ENCODE data around the gene CTAGE8. TPM values are rescaled to one million over a fixed set of nuclear protein-coding genes. Genes with fewer than 3 reads are reported as not detected.
"Not testable (repeated sequence)": the region's sequence is repeated elsewhere in the genome, so short reads cannot be mapped to it uniquely, and the experiment has no call there.

Gene CTAGE8
- total and polyA plus RNA-seq, 2 donors (not counting 3 experiments of a cell fraction or from before 2014, with no cell fraction given) = 0.03 to 0.49 TPM

DNA sequence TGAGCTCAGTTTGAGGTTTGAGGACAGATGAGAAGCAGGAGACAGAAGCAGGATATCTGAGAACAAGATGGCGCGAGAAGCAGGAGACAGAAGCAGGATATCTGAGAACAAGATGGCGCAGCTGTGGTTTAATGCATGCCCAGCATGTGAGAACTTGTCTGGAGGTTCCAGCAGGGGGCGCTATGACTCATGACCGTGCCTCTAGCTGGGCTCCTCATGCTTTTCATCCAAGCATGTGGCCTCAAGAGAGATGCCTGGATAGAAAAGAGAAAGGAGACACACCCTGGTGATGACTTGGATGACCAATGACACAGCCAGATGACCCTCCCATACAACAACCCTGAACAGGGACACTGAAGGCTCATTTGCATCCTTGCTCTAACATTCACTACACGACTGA lies 10.9 kb upstream of the CTAGE8 start:
- H2AFZ ChIP-seq (ENCODE audit: low read depth, low read length); H3K9me1 ChIP-seq (replicated peaks; ENCODE audit: control insufficient read depth, extremely low read depth, insufficient read depth, low read length); H4K20me1 ChIP-seq (replicated peaks; ENCODE audit: control insufficient read depth, extremely low read depth, insufficient read depth, low read length); H3K36me3 ChIP-seq (ENCODE audit: control insufficient read depth in 2 of 2, extremely low read depth in 1 of 2, insufficient read depth in 2 of 2, low read length in 2 of 2); BruUV-seq (replicated peaks); H3K4me2 ChIP-seq (ENCODE audit: insufficient read depth, low read length); H3K4me3 ChIP-seq (replicated peaks in 1 of 3; ENCODE audit: insufficient read depth in 1 of 3, low read depth in 1 of 3, low read length in 3 of 3); DNase-seq (ENCODE audit: low read depth, low spot score); H3K27me3 ChIP-seq (ENCODE audit: control insufficient read depth in 2 of 2, insufficient read depth in 2 of 2, low read length in 2 of 2); CTCF ChIA-PET; H3K9ac ChIP-seq (replicated peaks; ENCODE audit: extremely low read depth, insufficient read depth, low read length); intact Hi-C loops (cut with micrococcal nuclease); dilution Hi-C loops (cut with MboI; ENCODE audit: extremely low pct_ligation_motif_present, low sequenced_read_pairs); H3K9me3 ChIP-seq (replicated peaks; ENCODE audit: control insufficient read depth, insufficient read depth, low read length); H3K79me2 ChIP-seq (ENCODE audit: control insufficient read depth, insufficient read depth, low read length); H3K27ac ChIP-seq (ENCODE audit: insufficient read depth, low read depth, low read length); POLR2A ChIA-PET; H3K4me1 ChIP-seq (ENCODE audit: control insufficient read depth, extremely low read depth, insufficient read depth, low read length): not testable (repeated sequence)
- FAIRE-seq = peak; percentile 54

DNA sequence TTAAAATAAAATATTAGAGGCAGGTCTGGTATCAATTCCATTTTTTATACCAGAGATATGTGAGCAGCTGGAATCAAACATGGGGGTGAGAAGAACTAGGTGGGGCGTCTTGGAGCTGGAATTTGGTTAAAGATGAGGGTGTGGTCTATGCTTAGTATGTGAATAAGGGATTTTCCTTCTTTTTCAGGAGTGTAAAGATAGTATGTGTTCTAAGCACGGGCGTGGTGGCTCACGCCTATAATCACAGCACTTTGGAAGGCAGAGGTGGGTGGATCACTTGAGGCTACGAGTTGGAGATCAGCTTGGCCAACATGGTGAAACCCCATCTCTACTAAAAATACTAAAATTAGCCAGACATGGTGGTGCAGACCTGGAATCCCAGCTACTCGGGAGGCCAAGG lies 6.2 kb upstream of the CTAGE8 start:
- intact Hi-C loops (cut with micrococcal nuclease); FAIRE-seq; H3K4me2 ChIP-seq (ENCODE audit: insufficient read depth, low read length); DNase-seq (ENCODE audit: low read depth, low spot score); CTCF ChIA-PET; H3K27ac ChIP-seq (ENCODE audit: insufficient read depth, low read depth, low read length); POLR2A ChIA-PET; BruUV-seq (replicated peaks); H3K4me3 ChIP-seq (replicated peaks in 1 of 3; ENCODE audit: insufficient read depth in 1 of 3, low read depth in 1 of 3, low read length in 3 of 3); dilution Hi-C loops (cut with MboI; ENCODE audit: extremely low pct_ligation_motif_present, low sequenced_read_pairs); H3K9me1 ChIP-seq (replicated peaks; ENCODE audit: control insufficient read depth, extremely low read depth, insufficient read depth, low read length); H3K36me3 ChIP-seq (ENCODE audit: control insufficient read depth in 2 of 2, extremely low read depth in 1 of 2, insufficient read depth in 2 of 2, low read length in 2 of 2); H3K79me2 ChIP-seq (ENCODE audit: control insufficient read depth, insufficient read depth, low read length); H3K9me3 ChIP-seq (replicated peaks; ENCODE audit: control insufficient read depth, insufficient read depth, low read length); H3K9ac ChIP-seq (replicated peaks; ENCODE audit: extremely low read depth, insufficient read depth, low read length); H2AFZ ChIP-seq (ENCODE audit: low read depth, low read length); H3K27me3 ChIP-seq (ENCODE audit: control insufficient read depth in 2 of 2, insufficient read depth in 2 of 2, low read length in 2 of 2); H3K4me1 ChIP-seq (ENCODE audit: control insufficient read depth, extremely low read depth, insufficient read depth, low read length); H4K20me1 ChIP-seq (replicated peaks; ENCODE audit: control insufficient read depth, extremely low read depth, insufficient read depth, low read length): not testable (repeated sequence)

DNA sequence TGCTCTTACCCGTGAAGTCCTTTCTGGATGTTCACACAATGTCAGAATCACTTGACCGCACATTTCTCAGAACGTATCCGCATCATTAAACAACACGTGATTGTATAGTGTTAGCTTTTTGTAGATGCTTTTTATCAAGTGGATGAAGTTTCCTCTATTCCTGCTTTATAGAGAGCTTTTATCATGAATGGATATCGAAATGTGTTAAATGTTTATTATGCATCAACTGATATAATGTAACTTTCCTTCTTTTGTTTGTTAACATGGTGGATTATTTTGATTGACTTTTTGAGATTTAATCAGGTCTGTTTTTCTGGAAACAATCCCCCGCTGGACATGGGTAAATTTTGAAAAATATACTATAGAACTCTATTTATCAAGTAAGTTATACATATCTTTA lies 4.4 kb downstream of the CTAGE8 start, which contains the start of gene OR2A7:
TSS of gene OR2A7 (minus strand) at position 101 of the 400 bp plus-strand sequence. CDS start 5,164 bp downstream, outside the sequence.
- H2AFZ ChIP-seq (ENCODE audit: low read depth, low read length); DNase-seq (ENCODE audit: low read depth, low spot score); H3K9me1 ChIP-seq (replicated peaks; ENCODE audit: control insufficient read depth, extremely low read depth, insufficient read depth, low read length); H3K27me3 ChIP-seq (ENCODE audit: control insufficient read depth in 2 of 2, insufficient read depth in 2 of 2, low read length in 2 of 2); CTCF ChIA-PET; H3K36me3 ChIP-seq (ENCODE audit: control insufficient read depth in 2 of 2, extremely low read depth in 1 of 2, insufficient read depth in 2 of 2, low read length in 2 of 2); H3K79me2 ChIP-seq (ENCODE audit: control insufficient read depth, insufficient read depth, low read length); H3K9ac ChIP-seq (replicated peaks; ENCODE audit: extremely low read depth, insufficient read depth, low read length); H3K4me2 ChIP-seq (ENCODE audit: insufficient read depth, low read length); H3K4me3 ChIP-seq (replicated peaks in 1 of 3; ENCODE audit: insufficient read depth in 1 of 3, low read depth in 1 of 3, low read length in 3 of 3); H4K20me1 ChIP-seq (replicated peaks; ENCODE audit: control insufficient read depth, extremely low read depth, insufficient read depth, low read length); POLR2A ChIA-PET; H3K27ac ChIP-seq (ENCODE audit: insufficient read depth, low read depth, low read length); dilution Hi-C loops (cut with MboI; ENCODE audit: extremely low pct_ligation_motif_present, low sequenced_read_pairs); BruUV-seq (replicated peaks); H3K9me3 ChIP-seq (replicated peaks; ENCODE audit: control insufficient read depth, insufficient read depth, low read length); H3K4me1 ChIP-seq (ENCODE audit: control insufficient read depth, extremely low read depth, insufficient read depth, low read length); intact Hi-C loops (cut with micrococcal nuclease); FAIRE-seq: not testable (repeated sequence)

DNA sequence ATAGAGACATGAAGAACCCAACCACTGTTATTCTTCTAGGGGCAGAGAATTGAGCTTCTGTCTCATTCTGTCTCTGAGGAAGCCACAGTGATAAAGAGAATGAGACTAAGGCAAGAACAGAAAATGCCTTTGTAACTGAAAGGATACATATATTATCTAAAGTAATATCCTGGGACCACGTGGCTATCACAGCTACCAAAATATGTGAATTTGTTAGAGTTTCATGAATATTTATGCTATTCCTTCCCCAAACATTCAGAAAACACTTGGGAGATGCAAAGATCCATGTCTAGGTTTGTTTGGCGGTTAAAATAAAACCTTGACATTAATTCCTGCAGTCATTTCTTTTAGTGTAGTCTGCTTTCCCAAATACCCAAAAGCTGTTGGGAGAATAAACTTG lies 7.0 kb downstream of the CTAGE8 start:
- CTCF ChIA-PET; POLR2A ChIA-PET; H3K9me1 ChIP-seq (replicated peaks; ENCODE audit: control insufficient read depth, extremely low read depth, insufficient read depth, low read length); FAIRE-seq; H3K4me3 ChIP-seq (replicated peaks in 1 of 3; ENCODE audit: insufficient read depth in 1 of 3, low read depth in 1 of 3, low read length in 3 of 3); H3K27me3 ChIP-seq (ENCODE audit: control insufficient read depth in 2 of 2, insufficient read depth in 2 of 2, low read length in 2 of 2); BruUV-seq (replicated peaks); H2AFZ ChIP-seq (ENCODE audit: low read depth, low read length); H3K27ac ChIP-seq (ENCODE audit: insufficient read depth, low read depth, low read length); H3K4me1 ChIP-seq (ENCODE audit: control insufficient read depth, extremely low read depth, insufficient read depth, low read length); intact Hi-C loops (cut with micrococcal nuclease); H3K4me2 ChIP-seq (ENCODE audit: insufficient read depth, low read length); dilution Hi-C loops (cut with MboI; ENCODE audit: extremely low pct_ligation_motif_present, low sequenced_read_pairs); H3K79me2 ChIP-seq (ENCODE audit: control insufficient read depth, insufficient read depth, low read length); H3K9ac ChIP-seq (replicated peaks; ENCODE audit: extremely low read depth, insufficient read depth, low read length); H4K20me1 ChIP-seq (replicated peaks; ENCODE audit: control insufficient read depth, extremely low read depth, insufficient read depth, low read length); DNase-seq (ENCODE audit: low read depth, low spot score); H3K36me3 ChIP-seq (ENCODE audit: control insufficient read depth in 2 of 2, extremely low read depth in 1 of 2, insufficient read depth in 2 of 2, low read length in 2 of 2); H3K9me3 ChIP-seq (replicated peaks; ENCODE audit: control insufficient read depth, insufficient read depth, low read length): not testable (repeated sequence)

Measured in endothelial cell of umbilical vein (primary cell).